HL-60 (cell line): ENCODE measurements around the gene ZFHX2.

Experiments used
- CTCF ChIP-seq: IDR thresholded peaks from one replicate; pipeline ENCODE4 v1.5.1; 2011; ENCODE audit warnings: low read length, control low read depth, inconsistent platforms; ENCODE audit not compliant: insufficient read depth
- SPI1 ChIP-seq: IDR thresholded peaks from 2 replicates; pipeline ENCODE4 v1.6.1; 2012; ENCODE audit warnings: low read depth, mild to moderate bottlenecking, borderline replicate concordance

- no peak for TF ChIP-seq CTCF
- TF ChIP-seq SPI1: no peak
These were observed 15.1 kb downstream of the ZFHX2 start for GRCh38 chr14:23536494-23536893.
